SK-N-SH treated with all-trans-retinoic acid at 6 μM for 48 hours (cell line): Measurements from ENCODE around the gene CSGALNACT2.

Experiments used
- ATAC-seq: fragments of 200-7000 bp; cut with Tn5 transposase; 3 replicates; pipeline ENCODE4 v1.9.1; 2020; ENCODE audit warnings: mild to moderate bottlenecking, moderate library complexity
- ARNTL ChIP-seq: fragments of 450-650 bp; formaldehyde crosslinking; IDR thresholded peaks from 2 replicates; pipeline ENCODE4 v1.5.0; 2020; ENCODE audit warnings: low read depth, mild to moderate bottlenecking, moderate library complexity, borderline replicate concordance
- BACH2 ChIP-seq: fragments of 250-450 bp; sonication (Bioruptor Pico); IDR thresholded peaks from 2 replicates; pipeline ENCODE4 v1.9.0; 2021; ENCODE audit warnings: mild to moderate bottlenecking, borderline replicate concordance
- CSDC2 ChIP-seq: fragments of 250-450 bp; sonication (Bioruptor Pico); IDR thresholded peaks from 2 replicates; pipeline ENCODE4 v1.5.0; 2020; ENCODE audit warnings: mild to moderate bottlenecking, moderate library complexity
- CSRNP3 ChIP-seq: fragments of 250-450 bp; sonication (Bioruptor Pico); IDR thresholded peaks from 2 replicates; pipeline ENCODE4 v1.5.1; 2021; ENCODE audit warnings: mild to moderate bottlenecking, moderate library complexity
- ESRRG ChIP-seq: fragments of 250-450 bp; sonication (Bioruptor Pico); IDR thresholded peaks from 2 replicates; pipeline ENCODE4 v1.6.1; 2021; ENCODE audit warnings: mild to moderate bottlenecking
- GLIS3 ChIP-seq: fragments of 250-450 bp; sonication (Bioruptor Pico); IDR thresholded peaks from 2 replicates; pipeline ENCODE4 v1.5.0; 2020; ENCODE audit warnings: mild to moderate bottlenecking, moderate library complexity
- ISL1 ChIP-seq: fragments of 250-450 bp; sonication (Bioruptor Pico); IDR thresholded peaks from 2 replicates; pipeline ENCODE4 v2.1.2; 2022; ENCODE audit warnings: mild to moderate bottlenecking, moderate library complexity
- OSR1 ChIP-seq: fragments of 250-450 bp; sonication (Bioruptor Pico); IDR thresholded peaks from 2 replicates; pipeline ENCODE4 v1.8.0; 2022; ENCODE audit warnings: moderate library complexity, mild to moderate bottlenecking, inconsistent platforms
- POU6F1 ChIP-seq: fragments of 250-450 bp; sonication (Bioruptor Pico); IDR thresholded peaks from 2 replicates; pipeline ENCODE4 v1.8.0; 2021; ENCODE audit warnings: low read depth, mild to moderate bottlenecking, moderate library complexity, borderline replicate concordance
- SNAI2 ChIP-seq: fragments of 250-450 bp; sonication (Bioruptor Pico); IDR thresholded peaks from 2 replicates; pipeline ENCODE4 v1.5.0; 2020; ENCODE audit warnings: mild to moderate bottlenecking, moderate library complexity
- TCF4 ChIP-seq: fragments of 250-450 bp; sonication (Bioruptor Pico); IDR thresholded peaks from 2 replicates; pipeline ENCODE4 v1.8.0; 2021; ENCODE audit warnings: mild to moderate bottlenecking, moderate library complexity, borderline replicate concordance
- TOX ChIP-seq: fragments of 250-450 bp; sonication (Bioruptor Pico); IDR thresholded peaks from 2 replicates; pipeline ENCODE4 v1.8.0; 2021; ENCODE audit warnings: mild to moderate bottlenecking, moderate library complexity, borderline replicate concordance
- ZC3H10 ChIP-seq: fragments of 250-450 bp; sonication (Bioruptor Pico); IDR thresholded peaks from 2 replicates; pipeline ENCODE4 v1.5.1; 2021; ENCODE audit warnings: mild to moderate bottlenecking, moderate library complexity
- ZFP3 ChIP-seq: fragments of 250-450 bp; sonication (Bioruptor Pico); IDR thresholded peaks from 2 replicates; pipeline ENCODE4 v1.5.0; 2020; ENCODE audit warnings: mild to moderate bottlenecking, moderate library complexity
- ZFP30 ChIP-seq: fragments of 450-650 bp; formaldehyde crosslinking; IDR thresholded peaks from 2 replicates; pipeline ENCODE4 v1.5.0; 2022; ENCODE audit warnings: mild to moderate bottlenecking, moderate library complexity
- ZNF565 ChIP-seq: fragments of 450-650 bp; formaldehyde crosslinking; conservative IDR thresholded peaks from 2 replicates; pipeline ENCODE4 v1.5.0; 2020; ENCODE audit warnings: low read depth, mild to moderate bottlenecking, moderate library complexity
- ZNF70 ChIP-seq: fragments of 450-650 bp; formaldehyde crosslinking; IDR thresholded peaks from 2 replicates; pipeline ENCODE4 v1.5.0; 2020; ENCODE audit warnings: mild to moderate bottlenecking, moderate library complexity
- ZNF8 ChIP-seq: fragments of 450-650 bp; formaldehyde crosslinking; IDR thresholded peaks from 2 replicates; pipeline ENCODE4 v1.5.0; 2020; ENCODE audit warnings: mild to moderate bottlenecking, moderate library complexity
- TF ChIP-seq, protein P1 (sequence below): fragments of 250-450 bp; sonication (Bioruptor Pico); IDR thresholded peaks from 2 replicates; pipeline ENCODE4 v1.8.0; 2020; ENCODE audit warnings: mild to moderate bottlenecking, moderate library complexity, borderline replicate concordance
- TF ChIP-seq, protein P2 (sequence below): fragments of 250-450 bp; sonication (Bioruptor Pico); IDR thresholded peaks from 2 replicates; pipeline ENCODE4 v1.5.0; 2020; ENCODE audit warnings: mild to moderate bottlenecking, moderate library complexity
- TF ChIP-seq, protein P3 (sequence below): fragments of 250-450 bp; sonication (Bioruptor Pico); IDR thresholded peaks from 2 replicates; pipeline ENCODE4 v1.5.1; 2020; ENCODE audit warnings: low read depth, mild to moderate bottlenecking, moderate library complexity

The CSGALNACT2 gene

GRCh38 chr10:43206391-43207235 is 68.4 kb downstream of the CSGALNACT2 start:
- no peak for TF ChIP-seq OSR1 (CRISPR knock-in tag)
- TF ChIP-seq TOX, result no peak
- TF ChIP-seq ZFP30, result no peak
- no peak for TF ChIP-seq CSDC2
- TF ChIP-seq GLIS3, result no peak
- TF ChIP-seq, protein P1, sequence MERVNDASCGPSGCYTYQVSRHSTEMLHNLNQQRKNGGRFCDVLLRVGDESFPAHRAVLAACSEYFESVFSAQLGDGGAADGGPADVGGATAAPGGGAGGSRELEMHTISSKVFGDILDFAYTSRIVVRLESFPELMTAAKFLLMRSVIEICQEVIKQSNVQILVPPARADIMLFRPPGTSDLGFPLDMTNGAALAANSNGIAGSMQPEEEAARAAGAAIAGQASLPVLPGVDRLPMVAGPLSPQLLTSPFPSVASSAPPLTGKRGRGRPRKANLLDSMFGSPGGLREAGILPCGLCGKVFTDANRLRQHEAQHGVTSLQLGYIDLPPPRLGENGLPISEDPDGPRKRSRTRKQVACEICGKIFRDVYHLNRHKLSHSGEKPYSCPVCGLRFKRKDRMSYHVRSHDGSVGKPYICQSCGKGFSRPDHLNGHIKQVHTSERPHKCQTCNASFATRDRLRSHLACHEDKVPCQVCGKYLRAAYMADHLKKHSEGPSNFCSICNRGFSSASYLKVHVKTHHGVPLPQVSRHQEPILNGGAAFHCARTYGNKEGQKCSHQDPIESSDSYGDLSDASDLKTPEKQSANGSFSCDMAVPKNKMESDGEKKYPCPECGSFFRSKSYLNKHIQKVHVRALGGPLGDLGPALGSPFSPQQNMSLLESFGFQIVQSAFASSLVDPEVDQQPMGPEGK (CRISPR knock-in tag), result no peak
- no peak for TF ChIP-seq ZNF70 (CRISPR knock-in tag)
- no peak for TF ChIP-seq CSRNP3
- no peak for TF ChIP-seq ZNF565
- no peak for TF ChIP-seq ZFP3 (CRISPR knock-in tag)
- TF ChIP-seq, protein P2, sequence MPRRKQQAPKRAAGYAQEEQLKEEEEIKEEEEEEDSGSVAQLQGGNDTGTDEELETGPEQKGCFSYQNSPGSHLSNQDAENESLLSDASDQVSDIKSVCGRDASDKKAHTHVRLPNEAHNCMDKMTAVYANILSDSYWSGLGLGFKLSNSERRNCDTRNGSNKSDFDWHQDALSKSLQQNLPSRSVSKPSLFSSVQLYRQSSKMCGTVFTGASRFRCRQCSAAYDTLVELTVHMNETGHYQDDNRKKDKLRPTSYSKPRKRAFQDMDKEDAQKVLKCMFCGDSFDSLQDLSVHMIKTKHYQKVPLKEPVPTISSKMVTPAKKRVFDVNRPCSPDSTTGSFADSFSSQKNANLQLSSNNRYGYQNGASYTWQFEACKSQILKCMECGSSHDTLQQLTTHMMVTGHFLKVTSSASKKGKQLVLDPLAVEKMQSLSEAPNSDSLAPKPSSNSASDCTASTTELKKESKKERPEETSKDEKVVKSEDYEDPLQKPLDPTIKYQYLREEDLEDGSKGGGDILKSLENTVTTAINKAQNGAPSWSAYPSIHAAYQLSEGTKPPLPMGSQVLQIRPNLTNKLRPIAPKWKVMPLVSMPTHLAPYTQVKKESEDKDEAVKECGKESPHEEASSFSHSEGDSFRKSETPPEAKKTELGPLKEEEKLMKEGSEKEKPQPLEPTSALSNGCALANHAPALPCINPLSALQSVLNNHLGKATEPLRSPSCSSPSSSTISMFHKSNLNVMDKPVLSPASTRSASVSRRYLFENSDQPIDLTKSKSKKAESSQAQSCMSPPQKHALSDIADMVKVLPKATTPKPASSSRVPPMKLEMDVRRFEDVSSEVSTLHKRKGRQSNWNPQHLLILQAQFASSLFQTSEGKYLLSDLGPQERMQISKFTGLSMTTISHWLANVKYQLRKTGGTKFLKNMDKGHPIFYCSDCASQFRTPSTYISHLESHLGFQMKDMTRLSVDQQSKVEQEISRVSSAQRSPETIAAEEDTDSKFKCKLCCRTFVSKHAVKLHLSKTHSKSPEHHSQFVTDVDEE (CRISPR knock-in tag), result no peak
- TF ChIP-seq, protein P3, sequence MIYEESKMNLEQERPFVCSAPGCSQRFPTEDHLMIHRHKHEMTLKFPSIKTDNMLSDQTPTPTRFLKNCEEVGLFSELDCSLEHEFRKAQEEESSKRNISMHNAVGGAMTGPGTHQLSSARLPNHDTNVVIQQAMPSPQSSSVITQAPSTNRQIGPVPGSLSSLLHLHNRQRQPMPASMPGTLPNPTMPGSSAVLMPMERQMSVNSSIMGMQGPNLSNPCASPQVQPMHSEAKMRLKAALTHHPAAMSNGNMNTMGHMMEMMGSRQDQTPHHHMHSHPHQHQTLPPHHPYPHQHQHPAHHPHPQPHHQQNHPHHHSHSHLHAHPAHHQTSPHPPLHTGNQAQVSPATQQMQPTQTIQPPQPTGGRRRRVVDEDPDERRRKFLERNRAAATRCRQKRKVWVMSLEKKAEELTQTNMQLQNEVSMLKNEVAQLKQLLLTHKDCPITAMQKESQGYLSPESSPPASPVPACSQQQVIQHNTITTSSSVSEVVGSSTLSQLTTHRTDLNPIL (CRISPR knock-in tag), result no peak
- TF ChIP-seq ZNF8, result no peak
- no peak for TF ChIP-seq ISL1 (CRISPR knock-in tag)
- no peak for TF ChIP-seq POU6F1 (CRISPR knock-in tag)
- no peak for TF ChIP-seq SNAI2 (CRISPR knock-in tag)
- no peak for TF ChIP-seq ESRRG (CRISPR knock-in tag)
- no peak for TF ChIP-seq BACH2
- no peak for ATAC-seq

DNA sequence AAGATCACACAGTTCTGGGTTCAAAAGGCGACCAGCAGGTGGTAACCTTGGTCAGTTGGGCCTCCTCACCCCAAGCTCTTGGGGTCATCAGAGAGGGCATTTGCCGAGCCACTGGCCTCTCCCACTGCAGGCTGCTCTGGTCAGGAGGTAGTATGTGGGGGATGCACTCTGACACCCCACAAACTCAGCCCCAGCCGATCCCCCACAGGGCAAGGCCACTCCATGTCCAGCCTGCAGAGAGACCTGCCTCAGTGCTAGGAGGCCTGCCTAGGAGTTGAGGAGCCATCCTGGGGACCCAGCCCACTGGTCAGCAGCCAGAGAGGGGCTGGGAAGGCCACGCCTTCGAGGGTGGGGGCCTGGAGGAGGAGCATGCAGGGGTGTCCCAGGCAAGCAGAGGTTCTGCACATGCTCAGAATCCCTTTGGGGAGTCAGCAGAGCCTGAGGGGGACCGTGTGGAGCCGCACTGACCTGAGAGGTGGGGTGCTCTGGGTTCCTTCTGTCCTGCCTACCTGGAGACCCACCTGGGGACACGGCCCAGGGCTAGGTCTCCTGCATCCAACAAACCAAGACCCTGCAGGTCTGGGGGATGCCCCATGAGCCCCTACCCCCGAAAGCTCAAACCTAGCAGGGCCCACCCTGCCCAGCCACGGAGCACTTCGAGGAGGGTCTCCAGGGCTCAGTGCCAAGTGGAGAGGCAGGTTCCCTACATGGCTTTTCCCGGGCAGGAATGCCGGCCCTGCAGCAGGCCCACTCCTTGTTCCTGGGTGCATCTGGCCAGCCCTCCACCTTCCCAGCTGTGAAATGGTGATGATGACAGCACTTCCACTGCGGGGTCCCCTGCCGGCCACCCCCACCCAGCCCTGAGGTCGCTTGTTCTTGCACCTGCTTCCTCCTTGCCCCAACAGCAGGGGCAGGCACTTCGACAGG is 70.2 kb downstream of the CSGALNACT2 start:
- no peak for ATAC-seq
- TF ChIP-seq CSRNP3, result no peak
- TF ChIP-seq ISL1 (CRISPR knock-in tag), result no peak
- no peak for TF ChIP-seq ZFP3 (CRISPR knock-in tag)
- no peak for TF ChIP-seq ESRRG (CRISPR knock-in tag)
- no peak for TF ChIP-seq SNAI2 (CRISPR knock-in tag)
- no peak for TF ChIP-seq TOX
- no peak for TF ChIP-seq ARNTL (CRISPR knock-in tag)
- TF ChIP-seq ZNF8, result no peak
- TF ChIP-seq, protein P2 (CRISPR knock-in tag), result no peak
- TF ChIP-seq POU6F1 (CRISPR knock-in tag), result no peak
- TF ChIP-seq ZFP30, result no peak
- no peak for TF ChIP-seq TCF4 (CRISPR knock-in tag)
- no peak for TF ChIP-seq ZC3H10 (CRISPR knock-in tag)
- TF ChIP-seq BACH2, result no peak
- no peak for TF ChIP-seq ZNF70 (CRISPR knock-in tag)
